Activated naive CD4-positive, alpha-beta T cell treated with anti-CD3 and anti-CD28 coated beads, Interleukin-2, amount 50 U/mL, for 72 hours (primary cell): ENCODE results near the gene ATXN7L2. TPM values are rescaled to one million over a fixed set of nuclear protein-coding genes. Genes with fewer than 3 reads are reported as not detected.

Experiments
- total RNA-seq, 2 donors: library from RNA; stranded (reverse); gene quantifications; one replicate each; pipeline ENCODE4 v1.2.3, GENCODE V29; 2022

Gene ATXN7L2
- total RNA-seq, 2 donors from 2014 or later: 11.5 to 21.9 TPM

Other genes starting within 250 kb of the ATXN7L2 start
- 1 to 10 TPM in 1 of 2 donors, under 1 TPM in 1; 0.39 to 3.9 TPM for gene CELSR2, start 234.4 kb upstream of the ATXN7L2 start, total RNA-seq
- gene PSRC1, start 200.8 kb upstream of the ATXN7L2 start, total RNA-seq: 10 to 100 TPM; 20.5 to 23.9 TPM
- gene MYBPHL, start 176.9 kb upstream of the ATXN7L2 start, total RNA-seq: not detected
- gene SORT1, start 86.0 kb upstream of the ATXN7L2 start, total RNA-seq: 1 to 10 TPM; 1.5 to 1.8 TPM
- gene PSMA5, start 57.5 kb upstream of the ATXN7L2 start, total RNA-seq: 100 to 1,000 TPM; 185 to 189 TPM
- gene SYPL2, start 17.4 kb upstream of the ATXN7L2 start, total RNA-seq: under 1 TPM in 1 of 2 donors, not detected in 1; 0.09 TPM
- 10 to 100 TPM; 11.3 to 14.9 TPM for gene CYB561D1, start 10.2 kb downstream of the ATXN7L2 start, total RNA-seq
- gene AMIGO1, start 25.8 kb downstream of the ATXN7L2 start, total RNA-seq: 1 to 10 TPM in 1 of 2 donors, under 1 TPM in 1; 0.97 to 1.3 TPM
- under 1 TPM in 1 of 2 donors, not detected in 1; 0.57 TPM for gene GPR61, start 56.0 kb downstream of the ATXN7L2 start, total RNA-seq
- 10 to 100 TPM in 1 of 2 donors, 1 to 10 TPM in 1; 8.9 to 10.1 TPM for gene GNAI3, start 64.7 kb downstream of the ATXN7L2 start, total RNA-seq
- under 1 TPM in 1 of 2 donors, not detected in 1; 0.34 TPM for gene GNAT2, start 135.7 kb downstream of the ATXN7L2 start, total RNA-seq
- 100 to 1,000 TPM in 1 of 2 donors, 10 to 100 TPM in 1; 91.5 to 113 TPM for gene AMPD2, start 135.9 kb downstream of the ATXN7L2 start, total RNA-seq
- gene GSTM4, start 172.2 kb downstream of the ATXN7L2 start, total RNA-seq: 10 to 100 TPM; 22.0 to 23.8 TPM
- 10 to 100 TPM; 13.6 to 41.7 TPM for gene GSTM2, start 184.2 kb downstream of the ATXN7L2 start, total RNA-seq
- gene GSTM1, start 203.9 kb downstream of the ATXN7L2 start, total RNA-seq: 100 to 1,000 TPM in 1 of 2 donors, not detected in 1; 129 TPM
- gene GSTM5, start 228.3 kb downstream of the ATXN7L2 start, total RNA-seq: under 1 TPM in 1 of 2 donors, not detected in 1; 0.89 TPM